GM12892 (cell line): ENCODE data around the gene PPM1H.
A peak's percentile ranks its signal among the peaks of the same experiment; 100 is the strongest.
"Not testable (repeated sequence)": the region's sequence is repeated elsewhere in the genome, so short reads cannot be mapped to it uniquely, and the experiment has no call there.

Experiments
- DNase-seq: peaks from one replicate; pipeline ENCODE4 v3.0.0; 2011; ENCODE audit not compliant: insufficient read length
- FAIRE-seq: peaks from 2 replicates; lab custom pipeline; 2011; peaks lifted over from hg19 to GRCh38; lab: Jason Lieb, UNC
- POLR2A ChIP-seq: IDR thresholded peaks from 2 replicates; pipeline ENCODE4 v1.6.1; 2011; ENCODE audit warnings: low read depth, low read length, control low read depth
- POLR2AphosphoS5 ChIP-seq: IDR thresholded peaks from 2 replicates; pipeline ENCODE4 v1.6.1; 2011; ENCODE audit warnings: low read depth, low read length, control low read depth
- TAF1 ChIP-seq: IDR thresholded peaks from 2 replicates; pipeline ENCODE4 v1.6.1; 2011; ENCODE audit warnings: low read depth, mild to moderate bottlenecking, control low read depth, low read length, borderline replicate concordance

The PPM1H gene

GRCh38 chr12:62744551-62744950, 190.4 kb downstream of the PPM1H start:
- FAIRE-seq (peak; percentile 66), DNase-seq (peak; percentile 34)
- TF ChIP-seq TAF1 (0 out of 2 replicates have a peak, but pooled peaks have one; percentile 38), POLR2A (peak; percentile 59; the same call in 1 of the 2 replicates), POLR2AphosphoS5 (peak; percentile 62; the same call in 1 of the 2 replicates)

- no peak for DNase-seq
- FAIRE-seq, result no peak
Observed at GRCh38 chr12:62739266-62740015, 195.5 kb downstream of the PPM1H start.

GRCh38 chr12:62738616-62739015, 196.3 kb downstream of the PPM1H start:
- DNase-seq (no peak), FAIRE-seq (no peak)

More at GRCh38 chr12:62739266-62740015, 195.5 kb downstream of the PPM1H start:
- TF ChIP-seq POLR2A, result no peak
- TF ChIP-seq TAF1, result no peak
- no peak for TF ChIP-seq POLR2AphosphoS5

GRCh38 chr12:62738105-62738504, 196.8 kb downstream of the PPM1H start:
- no peak for TF ChIP-seq TAF1
- no peak for TF ChIP-seq POLR2AphosphoS5
- TF ChIP-seq POLR2A, result no peak
- FAIRE-seq (no peak), DNase-seq (no peak)

More at GRCh38 chr12:62738616-62739015, 196.3 kb downstream of the PPM1H start:
- TF ChIP-seq POLR2AphosphoS5, result no peak
- no peak for TF ChIP-seq TAF1
- no peak for TF ChIP-seq POLR2A

- TF ChIP-seq POLR2AphosphoS5, result no peak
- TF ChIP-seq TAF1, result no peak
- TF ChIP-seq POLR2A, result no peak
- DNase-seq, result no peak
- no peak for FAIRE-seq
Observed at GRCh38 chr12:62737615-62738014, 197.3 kb downstream of the PPM1H start.

GRCh38 chr12:62737188-62737587, 197.8 kb downstream of the PPM1H start:
- FAIRE-seq, result no peak
- no peak for DNase-seq
- TF ChIP-seq POLR2A, result no peak
- TF ChIP-seq POLR2AphosphoS5, result no peak
- TF ChIP-seq TAF1, result no peak

- TF ChIP-seq POLR2AphosphoS5 (no peak), POLR2A (no peak), TAF1 (no peak)
- FAIRE-seq (no peak), DNase-seq (no peak)
Observed at GRCh38 chr12:62736596-62736995, 198.4 kb downstream of the PPM1H start.

- FAIRE-seq (no peak), DNase-seq (no peak)
- no peak for TF ChIP-seq POLR2A
- no peak for TF ChIP-seq TAF1
- no peak for TF ChIP-seq POLR2AphosphoS5
Observed at GRCh38 chr12:62732861-62733427, 202.0 kb downstream of the PPM1H start.

- no peak for FAIRE-seq
- no peak for TF ChIP-seq POLR2A
- DNase-seq, result peak; percentile 19
Observed at GRCh38 chr12:62731055-62731820, 203.7 kb downstream of the PPM1H start.

- TF ChIP-seq POLR2AphosphoS5 (no peak), TAF1 (no peak), POLR2A (no peak)
- FAIRE-seq (no peak), DNase-seq (no peak)
Observed at GRCh38 chr12:62730649-62731048, 204.3 kb downstream of the PPM1H start.

GRCh38 chr12:62729579-62730544, 205.1 kb downstream of the PPM1H start:
- DNase-seq, FAIRE-seq: not testable (repeated sequence)
